ENCODE measurements around the gene FYCO1.

The FYCO1 gene

GRCh38 chr3:45994419-45995235 lies 997 bp downstream of the FYCO1 start:
- H3K4me3 ChIP-seq (ENCODE audit: low read depth in 1 of 2, low read length in 2 of 2) = peak overlapping the region; percentile 84 to 97
- TF ChIP-seq EZH2 (IDR thresholded peaks at IDR 0.05; ENCODE audit: borderline replicate concordance, low read depth, low read length, severe bottlenecking) (no peak), CTCF (IDR thresholded peaks at IDR 0.05; ENCODE audit: borderline replicate concordance, extremely low read depth, low read length, poor library complexity, severe bottlenecking) (no peak)
- peaks cover 68% of the 10 kb centered on the region for H3K79me2 ChIP-seq (ENCODE audit: insufficient read depth, low read length)
- H3K9ac ChIP-seq (ENCODE audit: low read depth, low read length) = peak overlapping the region; percentile 98
- peaks cover 3% of the 10 kb centered on the region; the same call in 1 of the 2 replicates for H4K20me1 ChIP-seq (ENCODE audit: insufficient read depth, low read length)
- DNase-seq = peak; percentile 88
- peaks cover 22% of the 10 kb centered on the region for H3K36me3 ChIP-seq (ENCODE audit: insufficient read depth, low read length)
- no peaks in the 10 kb centered on the region for H3K9me3 ChIP-seq (ENCODE audit: insufficient read depth, low read length, severe bottlenecking)
- H3K27me3 ChIP-seq (ENCODE audit: insufficient read depth, low read length, poor library complexity) = no peaks in the 10 kb centered on the region
- peaks cover 59% of the 10 kb centered on the region for H3K4me1 ChIP-seq (ENCODE audit: insufficient read depth, low read length)
- peak overlapping the region; percentile 92 for H2AFZ ChIP-seq (ENCODE audit: low read depth, low read length)
- peak overlapping the region; percentile 92 for H3K4me2 ChIP-seq (ENCODE audit: insufficient read depth, low read length)
- peak; percentile 70 for ATAC-seq (ENCODE audit: insufficient read depth, low read depth)
- H3K27ac ChIP-seq (ENCODE audit: low read length) = peak overlapping the region; percentile 99

- Histone ChIP-seq H3K9ac (ENCODE audit: low read depth, low read length) (peak overlapping the region; percentile 98; the same call in 1 of the 2 replicates), H3K4me3 (ENCODE audit: low read depth in 1 of 2, low read length in 2 of 2) (peak overlapping the region in 1 of 2 experiments; percentile 33; a peak in 2 of 4 replicates), H3K27me3 (ENCODE audit: insufficient read depth, low read length, poor library complexity) (no peaks in the 10 kb centered on the region), H2AFZ (ENCODE audit: low read depth, low read length) (no peak overlapping the region), H3K79me2 (ENCODE audit: insufficient read depth, low read length) (peaks cover 79% of the 10 kb centered on the region), H3K9me3 (ENCODE audit: insufficient read depth, low read length, severe bottlenecking) (no peaks in the 10 kb centered on the region), H3K27ac (ENCODE audit: low read length) (peak overlapping the region; percentile 99), H3K36me3 (ENCODE audit: insufficient read depth, low read length) (peaks cover 28% of the 10 kb centered on the region), H3K4me1 (ENCODE audit: insufficient read depth, low read length) (peaks cover 69% of the 10 kb centered on the region), H4K20me1 (ENCODE audit: insufficient read depth, low read length) (peaks cover 8% of the 10 kb centered on the region; the same call in 1 of the 2 replicates), H3K4me2 (ENCODE audit: insufficient read depth, low read length) (peak overlapping the region; percentile 92)
- ATAC-seq (ENCODE audit: insufficient read depth, low read depth) (no peak), DNase-seq (peak; percentile 36)
- TF ChIP-seq EZH2 (IDR thresholded peaks at IDR 0.05; ENCODE audit: borderline replicate concordance, low read depth, low read length, severe bottlenecking) (no peak), CTCF (IDR thresholded peaks at IDR 0.05; ENCODE audit: borderline replicate concordance, extremely low read depth, low read length, poor library complexity, severe bottlenecking) (no peak)
Observed at GRCh38 chr3:45993421-45994027, 2.1 kb downstream of the FYCO1 start.

GRCh38 chr3:45992821-45993221 lies 2.8 kb downstream of the FYCO1 start:
- peak overlapping the region; percentile 92; the same call in 1 of the 2 replicates for H3K4me2 ChIP-seq (ENCODE audit: insufficient read depth, low read length)
- H3K9ac ChIP-seq (ENCODE audit: low read depth, low read length) = no peak overlapping the region; the same call in 1 of the 2 replicates
- DNase-seq (peak; percentile 40), ATAC-seq (ENCODE audit: insufficient read depth, low read depth) (no peak)
- peak overlapping the region in 1 of 2 experiments; percentile 33; a peak in 2 of 4 replicates for H3K4me3 ChIP-seq (ENCODE audit: low read depth in 1 of 2, low read length in 2 of 2)
- H2AFZ ChIP-seq (ENCODE audit: low read depth, low read length) = no peak overlapping the region
- H3K4me1 ChIP-seq (ENCODE audit: insufficient read depth, low read length) = peaks cover 76% of the 10 kb centered on the region
- TF ChIP-seq EZH2 (IDR thresholded peaks at IDR 0.05; ENCODE audit: borderline replicate concordance, low read depth, low read length, severe bottlenecking) (no peak), CTCF (IDR thresholded peaks at IDR 0.05; ENCODE audit: borderline replicate concordance, extremely low read depth, low read length, poor library complexity, severe bottlenecking) (no peak)
- H3K9me3 ChIP-seq (ENCODE audit: insufficient read depth, low read length, severe bottlenecking) = no peaks in the 10 kb centered on the region
- H3K27ac ChIP-seq (ENCODE audit: low read length) = peak overlapping the region; percentile 99
- no peaks in the 10 kb centered on the region for H3K27me3 ChIP-seq (ENCODE audit: insufficient read depth, low read length, poor library complexity)
- peaks cover 13% of the 10 kb centered on the region; the same call in 1 of the 2 replicates for H4K20me1 ChIP-seq (ENCODE audit: insufficient read depth, low read length)
- peaks cover 86% of the 10 kb centered on the region for H3K79me2 ChIP-seq (ENCODE audit: insufficient read depth, low read length)
- H3K36me3 ChIP-seq (ENCODE audit: insufficient read depth, low read length) = peaks cover 28% of the 10 kb centered on the region

All from DND-41 (cell line).